Adrenal gland (tissue), 5 donors: ENCODE data around the gene ARL9.

ENCODE experiments used
- CTCF ChIP-seq, 6 experiments: fragments of 450-650 bp in 4 of 6; fragments of 200-600 bp in 2 of 6; sonication (generic) in 1 of 6; IDR thresholded peaks; 1 replicate in 5 of 6; 2 replicates in 1 of 6; pipeline versions ENCODE4 v1.5.1 to v1.8.0; 2016 to 2021; ENCODE audit warnings: antibody characterized with exemption in 6 of 6, mild to moderate bottlenecking in 2 of 6, moderate library complexity in 1 of 6
- POLR2A ChIP-seq, 2 donors: fragments of 450-650 bp; IDR thresholded peaks; one replicate each; pipeline ENCODE4 v1.6.1; 2017; ENCODE audit warnings: antibody characterized with exemption in 2 of 2, mild to moderate bottlenecking in 2 of 2, moderate library complexity in 1 of 2
- donor health status: DM: no; HTN: no; CAD: no.

DNA sequence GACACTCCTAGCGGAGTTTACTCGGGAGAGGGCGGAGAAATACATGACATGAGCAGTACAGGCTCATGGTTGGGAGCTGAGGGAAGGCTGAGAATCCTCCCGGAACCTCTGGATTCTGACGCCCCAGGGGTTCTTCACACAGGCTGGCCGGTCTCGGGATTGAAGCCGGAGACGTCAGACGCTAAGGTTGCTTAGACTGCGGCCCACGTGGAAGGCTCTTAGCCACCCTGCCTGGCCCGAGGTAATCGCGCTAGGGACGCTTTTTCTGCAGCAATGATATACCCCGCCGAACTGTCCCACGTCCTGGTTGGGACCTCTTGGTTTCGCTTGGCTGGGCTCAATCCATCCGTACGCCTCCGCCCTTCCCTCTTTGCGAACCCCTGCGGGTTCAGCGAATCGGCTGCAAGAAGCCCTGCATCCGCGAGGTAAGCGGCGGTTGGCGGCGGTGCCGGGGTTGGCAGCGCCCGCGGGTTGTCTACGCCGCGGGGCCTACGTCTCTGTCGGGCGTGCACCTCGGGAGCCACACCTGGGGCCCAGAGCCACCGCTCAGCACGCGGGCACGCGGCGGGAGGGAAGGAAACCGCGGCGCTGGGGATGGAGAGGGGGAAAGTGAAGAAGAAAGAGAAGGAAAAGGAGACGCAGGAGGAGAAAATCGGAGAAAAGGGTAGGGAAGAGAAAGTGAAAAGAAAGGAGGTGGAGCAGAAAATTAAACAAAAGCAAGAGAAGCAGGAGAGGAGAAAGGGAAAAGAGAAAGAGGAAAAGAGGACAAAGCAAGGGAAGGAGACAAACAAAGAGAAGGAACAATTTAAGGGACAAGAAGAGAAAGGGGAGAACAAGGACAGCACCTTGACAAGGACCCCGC is at the start of gene ARL9:
- TF ChIP-seq CTCF (IDR thresholded peaks at IDR 0.05) (no peak), POLR2A (IDR thresholded peaks at IDR 0.05) (peak in 1 of 2 donors; percentile 21)
